ENCODE results near the gene RARB. TPM values are rescaled to one million over a fixed set of nuclear protein-coding genes. Genes with fewer than 3 reads are reported as not detected.

The RARB gene
- total and polyA plus RNA-seq, 7 donors: 1.2 to 18.5 (median 8.3) TPM

DNA sequence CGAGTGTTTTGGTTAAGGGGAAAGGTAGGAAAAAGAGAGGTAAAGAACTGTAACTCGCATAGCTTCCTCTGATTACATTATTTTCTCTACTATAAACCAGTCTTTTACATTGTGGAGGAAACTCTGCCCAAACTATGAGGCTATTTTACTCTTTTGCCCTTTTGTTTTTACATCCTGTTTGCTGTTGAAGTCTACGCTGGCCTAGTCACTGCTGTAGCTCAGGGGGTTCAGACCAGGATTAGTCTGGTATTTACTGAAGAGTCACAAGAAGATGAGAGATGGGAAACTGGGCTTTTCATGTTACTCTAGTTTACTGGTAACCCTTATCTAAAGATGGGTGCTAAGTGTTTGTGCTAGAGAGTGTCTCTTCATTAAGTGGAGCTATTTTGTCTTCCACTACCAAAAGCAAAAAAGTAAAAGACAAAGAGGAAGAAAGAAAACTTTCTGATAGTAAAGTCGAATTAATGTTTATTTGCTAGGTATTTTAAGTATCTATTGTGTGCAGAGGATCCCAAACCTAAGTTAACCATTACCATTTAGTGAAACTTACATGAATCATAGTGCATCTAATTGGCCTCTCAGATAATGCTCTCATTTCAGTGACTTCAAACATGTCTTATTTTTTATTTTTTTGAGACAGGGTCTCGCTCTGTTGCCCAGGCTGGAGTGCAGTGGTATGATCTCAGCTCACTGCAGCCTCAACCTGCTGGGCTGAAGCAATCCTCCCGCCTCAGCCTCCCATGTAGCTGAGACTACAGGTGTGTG is 10.9 kb downstream of the RARB start:
- H3K9me3 ChIP-seq: no peaks in the 10 kb centered on the region
- intact Hi-C loops (cut with DNase I): no loop called here
- no peaks in the 10 kb centered on the region for H3K27me3 ChIP-seq
- TF ChIP-seq, protein P1, sequence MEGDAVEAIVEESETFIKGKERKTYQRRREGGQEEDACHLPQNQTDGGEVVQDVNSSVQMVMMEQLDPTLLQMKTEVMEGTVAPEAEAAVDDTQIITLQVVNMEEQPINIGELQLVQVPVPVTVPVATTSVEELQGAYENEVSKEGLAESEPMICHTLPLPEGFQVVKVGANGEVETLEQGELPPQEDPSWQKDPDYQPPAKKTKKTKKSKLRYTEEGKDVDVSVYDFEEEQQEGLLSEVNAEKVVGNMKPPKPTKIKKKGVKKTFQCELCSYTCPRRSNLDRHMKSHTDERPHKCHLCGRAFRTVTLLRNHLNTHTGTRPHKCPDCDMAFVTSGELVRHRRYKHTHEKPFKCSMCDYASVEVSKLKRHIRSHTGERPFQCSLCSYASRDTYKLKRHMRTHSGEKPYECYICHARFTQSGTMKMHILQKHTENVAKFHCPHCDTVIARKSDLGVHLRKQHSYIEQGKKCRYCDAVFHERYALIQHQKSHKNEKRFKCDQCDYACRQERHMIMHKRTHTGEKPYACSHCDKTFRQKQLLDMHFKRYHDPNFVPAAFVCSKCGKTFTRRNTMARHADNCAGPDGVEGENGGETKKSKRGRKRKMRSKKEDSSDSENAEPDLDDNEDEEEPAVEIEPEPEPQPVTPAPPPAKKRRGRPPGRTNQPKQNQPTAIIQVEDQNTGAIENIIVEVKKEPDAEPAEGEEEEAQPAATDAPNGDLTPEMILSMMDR (IDR thresholded peaks at IDR 0.05): no peak
- no peak for TF ChIP-seq EP300 (IDR thresholded peaks at IDR 0.05)
- TF ChIP-seq POLR2A (IDR thresholded peaks at IDR 0.05): no peak
- no peak for TF ChIP-seq POLR2AphosphoS5 (IDR thresholded peaks at IDR 0.05)
- no peak overlapping the region for H3K4me3 ChIP-seq
- peaks cover 0 to 9% (median 3%) of the 10 kb centered on the region in 4 donors for H3K4me1 ChIP-seq
- peak overlapping the region in 2 of 4 donors; percentile 7 to 49 for H3K27ac ChIP-seq
- WGBS, 2 donors: 74 to 83% methylated on average over 6 of the region's 6 CpGs
- DNase-seq: no peak
- H3K36me3 ChIP-seq: no peaks in the 10 kb centered on the region

DNA sequence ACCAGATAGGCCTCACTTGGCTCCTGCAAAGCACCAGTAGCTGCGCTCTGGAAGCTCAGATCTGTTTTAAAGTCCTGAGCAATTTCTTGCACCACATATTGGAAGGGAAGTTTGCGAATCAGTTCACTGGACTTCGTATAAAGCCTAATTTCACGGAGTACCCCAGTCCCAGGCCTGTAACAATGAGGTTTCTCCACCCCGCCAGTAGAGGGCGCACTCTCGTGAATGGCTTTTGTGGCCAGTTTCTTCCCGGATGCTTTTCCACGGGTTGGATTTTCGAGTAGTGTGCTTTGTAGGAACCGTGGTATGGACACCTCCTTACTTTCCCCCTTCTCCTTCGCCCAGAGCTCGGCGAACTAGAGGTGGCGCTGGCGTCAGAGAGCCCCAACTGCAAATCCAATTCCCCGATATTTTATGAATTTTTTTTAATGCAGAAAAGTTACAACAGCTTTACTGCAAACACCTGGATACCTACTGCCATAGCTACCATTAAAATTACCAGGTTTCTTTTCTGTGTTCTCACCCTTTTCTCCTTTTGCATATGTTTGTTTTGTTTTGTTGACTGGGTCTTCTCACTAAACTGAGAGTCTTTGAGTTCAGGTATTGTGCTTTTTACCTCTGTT is 13.3 kb downstream of the RARB start:
- Histone ChIP-seq H3K9me3 (no peaks in the 10 kb centered on the region), H3K4me3 (no peak overlapping the region), H3K36me3 (no peaks in the 10 kb centered on the region), H3K27me3 (no peaks in the 10 kb centered on the region), H3K27ac (no peak overlapping the region), H3K4me1 (peaks cover 0 to 9% (median 4%) of the 10 kb centered on the region in 4 donors)
- 93 to 94% methylated on average over 17 of the region's 17 CpGs for WGBS, 2 donors
- DNase-seq: no peak
- intact Hi-C loops (cut with DNase I): no loop called here
- no peak for TF ChIP-seq EP300 (IDR thresholded peaks at IDR 0.05)
- no peak for TF ChIP-seq POLR2A (IDR thresholded peaks at IDR 0.05)
- no peak for TF ChIP-seq POLR2AphosphoS5 (IDR thresholded peaks at IDR 0.05)
- TF ChIP-seq, protein P1 (IDR thresholded peaks at IDR 0.05): peak in 2 of 4 experiments; percentile 9 to 20

DNA sequence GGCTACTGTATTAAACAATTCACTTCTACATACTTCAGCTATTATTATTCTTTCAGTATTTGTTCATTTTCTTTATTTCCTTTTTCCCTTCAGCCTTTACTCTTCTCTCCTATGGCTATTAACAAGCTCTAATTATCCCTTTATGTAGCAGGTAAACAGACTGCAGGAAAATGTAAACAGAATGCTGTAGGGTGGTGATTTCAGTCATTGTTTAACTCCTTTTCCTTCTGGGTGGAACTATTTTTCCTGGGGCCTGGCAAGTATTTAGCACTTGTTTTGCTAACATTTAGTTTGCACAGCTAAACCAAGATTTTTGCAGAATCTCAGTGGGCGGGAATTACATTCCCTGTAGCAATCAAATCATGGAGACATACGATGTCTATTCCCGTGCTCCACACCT is 14.4 kb downstream of the RARB start:
- no peaks in the 10 kb centered on the region for H3K27me3 ChIP-seq
- no peak overlapping the region for H3K27ac ChIP-seq
- H3K9me3 ChIP-seq: no peaks in the 10 kb centered on the region
- TF ChIP-seq EP300 (IDR thresholded peaks at IDR 0.05) (no peak), POLR2A (IDR thresholded peaks at IDR 0.05) (no peak), POLR2AphosphoS5 (IDR thresholded peaks at IDR 0.05) (no peak)
- TF ChIP-seq, protein P1 (IDR thresholded peaks at IDR 0.05): no peak
- no peaks in the 10 kb centered on the region for H3K36me3 ChIP-seq
- H3K4me1 ChIP-seq: peaks cover 0 to 9% (median 4%) of the 10 kb centered on the region in 4 donors
- 28 to 84% methylated on average over 3 of the region's 3 CpGs for WGBS, 2 donors
- H3K4me3 ChIP-seq: no peak overlapping the region
- no peak for DNase-seq
- intact Hi-C loops (cut with DNase I): no loop called here

DNA sequence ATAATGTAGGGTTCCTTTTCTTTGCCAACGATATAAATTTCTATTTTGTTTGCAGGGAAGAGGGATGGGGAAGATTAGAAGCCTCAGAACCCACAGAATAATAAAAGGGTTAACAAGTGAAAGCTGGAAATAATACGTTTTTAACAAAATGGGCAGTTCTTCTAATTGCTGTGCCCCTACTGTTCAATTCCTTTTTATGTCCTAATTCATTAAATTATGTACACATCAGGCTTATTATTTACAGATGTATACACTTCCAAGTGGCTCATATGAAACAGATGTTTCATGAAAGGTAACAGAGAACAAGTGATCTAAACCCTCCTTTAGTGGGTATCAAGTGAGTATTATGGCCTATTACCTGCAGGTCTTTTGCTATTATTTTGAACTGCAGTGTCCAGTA is 16.2 kb downstream of the RARB start:
- Histone ChIP-seq H3K9me3 (no peaks in the 10 kb centered on the region), H3K4me1 (peaks cover 0 to 27% (median 14%) of the 10 kb centered on the region in 4 donors), H3K27ac (no peak overlapping the region), H3K27me3 (no peaks in the 10 kb centered on the region), H3K36me3 (no peaks in the 10 kb centered on the region), H3K4me3 (no peak overlapping the region)
- DNase-seq: no peak
- TF ChIP-seq POLR2AphosphoS5 (IDR thresholded peaks at IDR 0.05) (no peak), POLR2A (IDR thresholded peaks at IDR 0.05) (no peak), EP300 (IDR thresholded peaks at IDR 0.05) (no peak)
- TF ChIP-seq, protein P1 (IDR thresholded peaks at IDR 0.05): no peak
- 46 to 64% methylated on average over 2 of the region's 2 CpGs for WGBS, 2 donors
- intact Hi-C loops (cut with DNase I): no loop called here
